Smooth muscle cell (in vitro differentiated cells): Measurements from ENCODE around the gene ADARB2. TPM values are rescaled to one million over a fixed set of nuclear protein-coding genes. Genes with fewer than 3 reads are reported as not detected.
"Not testable (repeated sequence)": the region's sequence is repeated elsewhere in the genome, so short reads cannot be mapped to it uniquely, and the experiment has no call there.

Source experiments
- DNase-seq: peaks from one replicate; lab custom pipeline; 2025; ENCODE audit not compliant: unreplicated experiment; lab: John Stamatoyannopoulos, UW
- H2AFZ ChIP-seq: fragments of 200-600 bp; sonication (generic); 2 replicates; pipeline ENCODE4 v1.6.0; 2016; ENCODE audit warnings: antibody characterized with exemption, low read depth, mild to moderate bottlenecking
- H3F3A ChIP-seq: fragments of 200-600 bp; sonication (generic); 2 replicates; pipeline ENCODE4 v1.6.0; 2017; ENCODE audit warnings: antibody characterized with exemption, low read depth
- H3K27ac ChIP-seq: fragments of 200-600 bp; sonication (generic); 2 replicates; pipeline ENCODE4 v1.5.1; 2016; ENCODE audit warnings: low read depth, mild to moderate bottlenecking
- H3K27me3 ChIP-seq: fragments of 200-600 bp; sonication (generic); 2 replicates; pipeline ENCODE4 v1.6.1; 2016; ENCODE audit warnings: low read depth, mild to moderate bottlenecking
- H3K36me3 ChIP-seq: fragments of 200-600 bp; sonication (generic); 2 replicates; pipeline ENCODE4 v1.5.1; 2016; ENCODE audit warnings: low read depth
- H3K4me1 ChIP-seq: fragments of 200-600 bp; sonication (generic); 2 replicates; pipeline ENCODE4 v1.5.1; 2016; ENCODE audit warnings: low read depth
- H3K4me2 ChIP-seq: fragments of 200-600 bp; sonication (generic); 2 replicates; pipeline ENCODE4 v1.6.0; 2016; ENCODE audit warnings: mild to moderate bottlenecking
- H3K4me3 ChIP-seq: fragments of 200-600 bp; sonication (generic); 2 replicates; pipeline ENCODE4 v1.5.1; 2016; ENCODE audit warnings: mild to moderate bottlenecking
- H3K79me2 ChIP-seq: fragments of 200-600 bp; sonication (generic); 2 replicates; pipeline ENCODE4 v1.6.0; 2016; ENCODE audit warnings: low read depth, mild to moderate bottlenecking
- H3K9ac ChIP-seq: fragments of 200-600 bp; sonication (generic); 2 replicates; pipeline ENCODE4 v1.6.0; 2016; ENCODE audit warnings: low read depth
- H3K9me3 ChIP-seq: fragments of 200-600 bp; sonication (generic); replicated peaks from 2 replicates; pipeline ENCODE4 v1.5.1; 2016; ENCODE audit warnings: low read depth
- H4K20me1 ChIP-seq: fragments of 200-600 bp; sonication (generic); 2 replicates; pipeline ENCODE4 v1.6.0; 2016; ENCODE audit warnings: low read depth
- WGBS: methylation state at CpG from one replicate; pipeline ENCODE4 v1.1.7; 2016; ENCODE audit warnings: low lambda C conversion rate; 5-methylcytosine and 5-hydroxymethylcytosine counted together
- polyA plus RNA-seq: library from polyadenylated mRNA; unstranded; fragments of >200 nt; fragmentation: Nextera tagmentation; extraction: Ambion mirVana; gene quantifications from 2 replicates; pipeline ENCODE4 v1.2.1, GENCODE V29; 2016
- total RNA-seq: library from RNA; depleted of rRNA; stranded (reverse); fragments of >200 nt; gene quantifications from 2 replicates; pipeline ENCODE4 v1.2.3, GENCODE V29; 2014
- TF ChIP-seq, protein P1 (sequence below): fragments of 200-600 bp; sonication (generic); IDR thresholded peaks from 2 replicates; pipeline ENCODE4 v1.5.1; 2017; ENCODE audit warnings: borderline replicate concordance, mild to moderate bottlenecking, antibody characterized with exemption; ENCODE audit not compliant: insufficient read depth, poor library complexity, severe bottlenecking

The ADARB2 gene
- total and polyA plus RNA-seq, 2 experiments from 2014 or later: 0.13 to 0.39 TPM

DNA sequence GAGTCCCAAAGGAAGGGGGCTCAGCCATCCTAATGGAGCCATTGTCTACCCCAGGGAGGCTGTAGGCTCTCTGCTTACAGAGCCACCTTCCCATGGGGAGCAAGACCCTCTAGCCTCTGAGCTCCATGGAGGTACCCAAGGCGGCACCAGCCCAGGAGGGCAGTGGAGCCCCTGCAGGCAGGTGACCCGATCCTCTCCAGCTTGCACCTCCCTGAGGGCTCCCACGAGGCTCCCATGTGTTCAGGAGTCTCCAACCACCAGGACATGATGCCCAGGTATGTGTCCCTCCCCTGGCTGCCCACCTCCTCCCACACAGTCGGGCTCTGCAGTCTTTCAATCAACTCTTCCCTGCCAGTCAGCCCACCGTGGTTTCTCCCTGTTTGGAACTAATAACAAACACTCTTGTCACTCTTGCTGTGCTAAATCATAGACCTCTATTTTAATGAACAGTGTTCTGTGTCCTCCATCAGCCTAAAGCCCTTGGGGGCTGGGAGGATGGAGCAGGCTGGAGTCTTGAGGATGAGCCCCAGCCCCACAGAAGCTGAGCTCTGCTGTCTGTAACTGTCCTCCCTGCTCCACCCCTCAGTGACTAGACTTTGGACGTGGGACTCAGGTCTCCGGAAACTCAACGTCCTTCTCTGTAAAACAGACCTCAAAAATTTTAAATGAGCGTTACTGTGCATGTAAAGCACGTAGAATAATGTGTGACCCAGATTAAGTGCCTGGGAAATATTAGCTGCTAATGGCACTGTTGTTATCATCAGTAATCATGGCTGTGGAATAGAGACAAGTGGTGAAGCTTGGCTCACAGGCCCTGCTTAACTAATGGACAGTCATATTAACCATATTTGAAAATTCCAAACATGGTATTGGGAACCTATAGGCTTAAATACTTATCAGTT is 382.3 kb downstream of the ADARB2 start:
- no peaks in the 10 kb centered on the region for H3K4me1 ChIP-seq
- DNase-seq: no peak
- H3K9me3 ChIP-seq: no peaks in the 10 kb centered on the region
- H3K4me2 ChIP-seq: no peak overlapping the region
- H3K27ac ChIP-seq: no peak overlapping the region
- no peak overlapping the region for H3K9ac ChIP-seq
- H3K27me3 ChIP-seq: peaks cover 5% of the 10 kb centered on the region
- H3K4me3 ChIP-seq: no peak overlapping the region
- TF ChIP-seq, protein P1, sequence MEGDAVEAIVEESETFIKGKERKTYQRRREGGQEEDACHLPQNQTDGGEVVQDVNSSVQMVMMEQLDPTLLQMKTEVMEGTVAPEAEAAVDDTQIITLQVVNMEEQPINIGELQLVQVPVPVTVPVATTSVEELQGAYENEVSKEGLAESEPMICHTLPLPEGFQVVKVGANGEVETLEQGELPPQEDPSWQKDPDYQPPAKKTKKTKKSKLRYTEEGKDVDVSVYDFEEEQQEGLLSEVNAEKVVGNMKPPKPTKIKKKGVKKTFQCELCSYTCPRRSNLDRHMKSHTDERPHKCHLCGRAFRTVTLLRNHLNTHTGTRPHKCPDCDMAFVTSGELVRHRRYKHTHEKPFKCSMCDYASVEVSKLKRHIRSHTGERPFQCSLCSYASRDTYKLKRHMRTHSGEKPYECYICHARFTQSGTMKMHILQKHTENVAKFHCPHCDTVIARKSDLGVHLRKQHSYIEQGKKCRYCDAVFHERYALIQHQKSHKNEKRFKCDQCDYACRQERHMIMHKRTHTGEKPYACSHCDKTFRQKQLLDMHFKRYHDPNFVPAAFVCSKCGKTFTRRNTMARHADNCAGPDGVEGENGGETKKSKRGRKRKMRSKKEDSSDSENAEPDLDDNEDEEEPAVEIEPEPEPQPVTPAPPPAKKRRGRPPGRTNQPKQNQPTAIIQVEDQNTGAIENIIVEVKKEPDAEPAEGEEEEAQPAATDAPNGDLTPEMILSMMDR: no peak
- H2AFZ ChIP-seq: no peak overlapping the region
- H3K79me2 ChIP-seq: no peaks in the 10 kb centered on the region
- H3K36me3 ChIP-seq: no peaks in the 10 kb centered on the region
- 66% methylated on average over 10 of the region's 10 CpGs for WGBS
- no peaks in the 10 kb centered on the region for H4K20me1 ChIP-seq
- H3F3A ChIP-seq: no peaks in the 10 kb centered on the region

DNA sequence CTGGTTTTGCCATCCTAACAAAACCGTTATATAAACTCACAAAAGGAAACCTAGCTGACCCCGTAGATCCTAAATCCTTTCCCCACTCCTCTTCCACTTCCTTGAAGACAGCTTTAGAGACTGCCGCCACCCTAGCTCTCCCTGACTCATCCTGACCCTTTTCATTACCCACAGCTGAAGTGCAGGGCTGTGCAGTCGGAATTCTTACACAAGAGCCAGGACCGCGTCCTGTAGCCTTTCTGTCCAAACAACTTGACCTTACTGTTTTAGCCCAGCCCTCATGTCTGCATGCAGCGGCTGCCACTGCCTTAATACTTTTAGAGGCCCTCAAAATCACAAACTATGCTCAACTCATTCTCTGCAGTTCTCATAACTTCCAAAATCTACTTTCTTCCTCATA is 385.0 kb downstream of the ADARB2 start:
- H3K4me2 ChIP-seq, H3K79me2 ChIP-seq, H2AFZ ChIP-seq, H3K4me3 ChIP-seq, H3K4me1 ChIP-seq, H3K27me3 ChIP-seq, H3K27ac ChIP-seq, H3K36me3 ChIP-seq, H3K9me3 ChIP-seq, DNase-seq, H4K20me1 ChIP-seq, H3K9ac ChIP-seq, H3F3A ChIP-seq: not testable (repeated sequence)
- 64% methylated on average over 7 of the region's 7 CpGs for WGBS

DNA sequence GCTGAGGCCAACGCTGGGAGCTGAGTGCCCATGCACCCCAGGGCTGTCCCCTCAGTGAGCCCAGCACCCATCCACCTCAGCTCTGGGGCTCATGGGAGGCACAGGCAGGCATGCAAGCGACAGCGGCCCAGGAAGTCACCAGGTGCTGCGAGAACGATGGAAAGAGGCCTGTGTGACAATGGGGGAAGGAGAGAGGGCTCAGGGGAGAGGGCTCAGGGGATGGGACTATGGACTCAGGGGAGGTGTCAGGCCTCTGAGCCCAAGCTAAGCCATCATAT is 388.6 kb downstream of the ADARB2 start:
- Histone ChIP-seq H3K27ac (no peak overlapping the region), H2AFZ (no peak overlapping the region), H3K4me1 (no peaks in the 10 kb centered on the region), H3K36me3 (no peaks in the 10 kb centered on the region), H3F3A (no peaks in the 10 kb centered on the region), H3K4me2 (no peak overlapping the region), H3K27me3 (no peaks in the 10 kb centered on the region), H3K9ac (no peak overlapping the region), H3K79me2 (no peaks in the 10 kb centered on the region), H3K4me3 (no peak overlapping the region), H3K9me3 (no peaks in the 10 kb centered on the region), H4K20me1 (no peaks in the 10 kb centered on the region)
- DNase-seq: no peak
- TF ChIP-seq, protein P1: no peak
- WGBS: 91% methylated on average over 5 of the region's 5 CpGs

DNA sequence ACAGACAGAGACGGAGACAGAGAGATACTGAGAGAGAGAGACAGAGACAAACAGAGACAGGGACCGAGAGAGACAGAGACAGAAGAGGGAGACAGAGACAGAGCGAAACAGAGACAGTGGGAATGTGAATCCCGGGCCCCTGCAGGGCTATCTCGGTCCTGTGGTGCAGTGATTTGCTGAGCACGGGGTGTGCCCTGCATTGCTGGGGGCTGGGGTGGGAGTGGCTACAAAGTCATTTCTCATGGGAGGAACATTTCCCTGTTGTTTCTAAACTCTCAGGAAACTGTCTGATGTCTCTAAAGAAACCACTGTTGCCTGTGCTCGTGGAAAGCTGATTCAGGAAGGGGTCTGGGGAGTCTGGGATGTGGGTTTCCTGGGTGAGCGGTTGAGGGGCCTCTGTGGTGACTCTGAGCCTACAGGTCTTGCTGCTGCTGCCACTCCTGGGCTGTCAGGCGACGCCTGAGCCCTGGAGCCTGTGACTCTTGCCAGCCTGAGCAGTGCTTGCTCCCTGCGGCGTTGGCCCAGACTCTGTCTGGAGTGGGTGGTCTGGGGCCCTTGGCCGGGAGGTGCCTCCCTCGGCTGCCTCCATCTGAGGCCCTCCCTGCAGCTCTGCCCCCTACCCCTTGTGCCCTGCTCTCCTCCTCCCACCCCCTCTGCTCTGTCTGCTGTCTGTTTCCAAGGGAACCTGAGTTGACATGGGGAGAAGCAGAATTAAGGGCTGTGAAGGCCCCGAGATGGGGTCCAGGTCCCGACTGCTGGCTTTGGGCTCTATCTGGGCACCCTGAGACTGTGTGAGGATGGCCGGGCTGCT is 389.2 kb downstream of the ADARB2 start:
- H3K9ac ChIP-seq: no peak overlapping the region
- no peaks in the 10 kb centered on the region for H4K20me1 ChIP-seq
- no peak overlapping the region for H3K27ac ChIP-seq
- no peaks in the 10 kb centered on the region for H3F3A ChIP-seq
- TF ChIP-seq, protein P1: no peak
- WGBS: 75% methylated on average over 15 of the region's 17 CpGs
- no peaks in the 10 kb centered on the region for H3K4me1 ChIP-seq
- no peaks in the 10 kb centered on the region for H3K27me3 ChIP-seq
- H3K79me2 ChIP-seq: no peaks in the 10 kb centered on the region
- no peak overlapping the region for H3K4me2 ChIP-seq
- no peaks in the 10 kb centered on the region for H3K36me3 ChIP-seq
- no peak overlapping the region for H3K4me3 ChIP-seq
- no peak for DNase-seq
- no peak overlapping the region for H2AFZ ChIP-seq
- H3K9me3 ChIP-seq: no peaks in the 10 kb centered on the region
